Measurements from ENCODE around the gene IGSF3.
"Not testable (repeated sequence)": the region's sequence is repeated elsewhere in the genome, so short reads cannot be mapped to it uniquely, and the experiment has no call there.

The IGSF3 gene

DNA sequence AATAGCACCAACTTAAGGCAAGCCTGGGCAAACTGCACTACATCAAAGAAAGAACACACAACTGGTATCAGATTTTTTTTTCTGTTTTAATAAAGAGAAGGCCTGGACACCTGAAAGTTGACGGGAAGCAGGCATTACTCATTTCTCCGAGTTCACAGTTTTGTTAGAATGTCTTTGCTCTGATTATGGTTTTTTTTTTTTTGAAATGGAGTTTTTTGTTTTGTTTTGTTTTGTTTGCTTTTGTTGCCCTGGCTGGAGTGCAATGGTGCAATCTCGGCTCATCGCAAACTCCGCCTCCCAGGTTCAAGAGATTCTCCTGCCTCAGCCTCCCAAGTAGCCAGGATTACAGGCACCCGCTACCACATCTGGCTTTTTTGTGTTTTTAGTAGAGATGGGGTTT, 9.7 kb downstream of the IGSF3 start:
- not testable (repeated sequence) for DNase-seq

DNA sequence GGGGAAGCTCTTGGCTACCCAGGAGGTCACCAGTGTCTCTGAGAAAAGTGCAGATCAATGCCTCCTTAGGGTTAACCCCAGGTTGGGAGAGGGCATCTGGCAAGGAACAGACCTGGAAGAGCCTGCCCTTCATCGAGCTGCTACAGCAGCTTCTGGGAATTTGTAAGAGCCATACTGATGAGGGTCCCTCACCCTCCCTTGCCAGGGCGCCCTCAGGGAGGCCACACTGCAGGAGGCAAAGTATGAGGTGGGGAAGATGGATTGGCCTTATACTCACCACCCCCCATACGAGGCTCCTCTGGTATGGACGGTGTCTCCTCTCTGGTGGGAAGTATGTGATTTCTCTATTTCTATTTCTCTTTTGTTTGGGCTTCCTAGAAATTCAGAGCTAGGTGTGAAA, 13.2 kb downstream of the IGSF3 start:
- no peak for DNase-seq

DNA sequence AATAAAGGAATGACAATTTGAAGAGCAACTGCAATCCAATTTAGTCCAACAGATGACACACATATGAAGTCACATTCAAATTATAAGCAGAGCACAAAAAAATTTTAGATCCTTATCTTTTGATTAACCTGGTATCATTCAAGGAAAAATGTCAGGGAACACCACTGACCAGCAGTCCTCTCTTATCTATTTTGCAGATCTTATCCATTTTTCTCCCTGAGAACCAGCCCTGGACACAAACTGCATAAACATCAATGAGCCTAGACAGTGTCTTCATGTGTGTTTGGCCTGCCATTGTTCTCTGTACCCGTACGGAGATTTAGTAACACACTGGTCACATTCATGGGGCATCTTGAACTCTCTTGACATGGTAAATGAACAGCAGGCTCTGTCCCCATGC, 14.9 kb downstream of the IGSF3 start:
- DNase-seq: not testable (repeated sequence)

DNA sequence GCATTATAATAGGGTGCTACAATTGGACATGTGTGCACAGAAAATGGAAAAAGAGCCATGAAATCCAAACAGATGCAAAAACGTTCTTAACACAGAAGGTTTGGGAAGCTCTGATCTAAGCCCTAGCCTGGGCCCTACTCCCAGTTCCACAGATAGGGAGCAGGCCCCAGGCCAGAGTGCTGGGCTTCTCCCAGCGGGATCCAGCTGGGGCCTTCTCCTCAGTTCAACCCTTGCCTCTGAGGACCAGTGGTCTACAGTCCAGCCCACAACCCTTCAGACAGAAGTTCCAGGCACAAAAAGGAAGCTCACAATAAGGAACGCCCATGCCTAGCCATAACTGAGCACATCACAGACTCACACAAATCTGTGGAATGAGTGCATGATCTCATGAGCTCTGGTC, 16.8 kb downstream of the IGSF3 start:
- not testable (repeated sequence) for DNase-seq

DNA sequence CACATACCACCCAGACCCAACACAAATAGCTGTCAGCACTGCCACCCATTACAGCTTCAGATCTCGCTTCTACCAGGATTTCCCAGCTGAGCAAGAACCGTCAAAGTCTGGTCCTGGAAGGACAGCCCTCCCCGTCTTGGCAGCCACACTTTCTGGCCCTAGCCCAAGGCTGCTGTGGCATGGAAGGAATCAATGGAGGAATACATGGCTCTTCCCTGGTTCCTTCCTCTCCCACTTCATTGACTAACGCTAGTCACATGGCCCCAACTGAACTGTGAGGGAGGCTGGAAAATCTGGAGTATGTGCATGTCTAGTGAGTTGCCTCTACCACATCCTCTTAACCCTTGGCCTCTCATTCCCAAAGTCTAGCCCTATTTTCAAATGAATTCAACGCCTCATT, 18.5 kb downstream of the IGSF3 start:
- DNase-seq: not testable (repeated sequence)

DNA sequence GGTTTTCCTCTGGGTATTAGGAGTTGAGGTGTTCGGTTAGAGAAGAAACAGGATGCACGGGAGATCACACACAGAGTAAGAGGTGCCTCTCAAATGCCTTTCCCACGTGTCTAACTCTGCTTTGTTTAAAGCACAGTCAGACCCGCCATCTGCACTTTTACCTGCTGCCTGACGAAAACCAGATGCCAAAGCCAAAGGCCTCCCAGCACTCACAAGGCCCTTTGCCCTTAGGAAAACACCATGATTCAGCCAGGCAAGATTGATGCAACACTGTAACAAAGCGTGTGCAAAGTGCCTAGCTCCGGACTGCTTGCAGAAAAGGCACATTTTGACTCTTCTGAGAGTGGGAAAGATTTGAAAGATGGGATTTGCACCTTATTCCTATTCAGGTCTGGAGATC, 19.2 kb downstream of the IGSF3 start:
- DNase-seq: not testable (repeated sequence)

DNA sequence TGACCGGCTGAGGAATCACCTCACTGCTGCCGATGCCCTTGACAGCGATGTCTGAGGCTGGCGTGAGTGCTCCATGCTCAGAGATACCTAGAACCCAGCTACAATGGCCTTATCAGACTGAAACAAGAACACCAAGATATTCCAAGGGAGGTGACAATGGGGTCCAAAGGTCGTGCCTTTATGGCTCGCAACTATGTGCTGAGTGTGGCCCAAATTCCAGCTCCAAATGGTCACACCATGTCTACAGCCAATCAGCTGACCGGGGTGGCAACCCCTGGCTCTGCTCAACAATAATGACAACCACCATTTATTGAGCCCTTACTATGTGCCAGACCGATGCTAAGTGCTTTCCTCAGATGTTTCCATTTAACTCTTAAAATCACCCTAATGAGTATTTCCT, 20.3 kb downstream of the IGSF3 start:
- DNase-seq: not testable (repeated sequence)

DNA sequence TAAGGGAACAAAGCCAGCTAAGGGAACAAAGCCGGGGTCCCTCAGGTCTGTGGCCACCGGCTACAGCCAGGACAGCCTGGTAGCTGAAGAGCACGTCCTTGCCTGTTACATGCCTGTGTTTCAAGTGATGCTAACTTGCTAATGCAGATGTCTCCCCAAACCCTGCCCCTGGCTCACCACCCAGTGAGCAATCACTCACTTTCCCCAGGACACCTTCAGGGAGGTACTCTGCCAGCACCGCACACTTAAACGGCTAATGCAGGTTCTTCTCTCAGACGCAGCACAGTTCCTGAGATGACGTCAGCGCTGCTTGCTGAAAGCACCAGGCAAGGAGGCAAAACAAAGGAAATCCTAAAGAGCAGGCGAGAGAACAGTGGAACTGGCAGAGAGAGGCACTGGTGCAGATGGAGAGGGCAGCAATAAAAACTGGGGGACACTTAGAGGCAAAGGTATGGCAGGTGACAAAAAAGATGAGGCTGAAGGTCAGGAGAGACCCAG, 20.8 kb downstream of the IGSF3 start:
- DNase-seq: not testable (repeated sequence)

DNA sequence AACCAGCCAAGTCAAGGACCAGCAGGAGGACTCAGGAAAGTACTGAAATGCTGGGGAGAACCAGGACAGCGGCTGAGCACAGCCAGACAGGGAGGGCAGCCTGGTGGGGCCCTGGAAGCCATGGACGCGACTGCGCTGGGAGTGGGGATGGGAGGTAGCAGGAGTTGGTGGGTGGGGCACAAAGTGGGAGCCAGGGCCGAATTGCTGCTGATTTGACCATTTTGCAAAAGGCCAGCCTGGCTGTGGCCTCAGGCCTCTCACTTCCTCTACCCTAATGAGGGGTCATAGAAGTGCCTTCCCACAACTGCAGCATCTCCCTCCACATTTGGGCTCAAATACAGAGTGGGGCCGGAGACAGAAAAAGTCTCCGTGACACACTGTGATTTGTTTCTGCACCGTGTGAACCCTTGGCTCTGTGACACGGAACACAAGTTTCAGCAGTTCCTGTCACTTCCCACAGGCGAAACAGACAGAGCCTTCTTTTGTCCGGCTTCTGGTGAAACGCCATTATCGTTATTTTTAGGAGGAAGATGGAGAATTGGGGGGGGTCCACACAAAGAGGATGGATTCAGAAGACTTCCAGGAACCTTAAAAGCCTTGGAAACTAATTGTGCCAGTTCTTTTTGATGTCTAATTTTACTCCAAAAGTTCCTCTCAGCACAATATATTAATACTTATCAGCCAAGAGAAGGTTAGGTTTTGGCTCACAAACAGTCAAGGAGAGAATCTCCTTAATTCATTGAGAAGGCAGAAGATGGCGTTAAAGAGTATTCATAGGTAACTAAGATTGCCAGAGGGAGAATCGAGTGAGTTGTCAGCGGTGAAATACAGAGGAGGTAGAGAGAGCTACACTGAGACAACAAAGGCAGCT, 21.5 kb downstream of the IGSF3 start:
- not testable (repeated sequence) for DNase-seq

DNA sequence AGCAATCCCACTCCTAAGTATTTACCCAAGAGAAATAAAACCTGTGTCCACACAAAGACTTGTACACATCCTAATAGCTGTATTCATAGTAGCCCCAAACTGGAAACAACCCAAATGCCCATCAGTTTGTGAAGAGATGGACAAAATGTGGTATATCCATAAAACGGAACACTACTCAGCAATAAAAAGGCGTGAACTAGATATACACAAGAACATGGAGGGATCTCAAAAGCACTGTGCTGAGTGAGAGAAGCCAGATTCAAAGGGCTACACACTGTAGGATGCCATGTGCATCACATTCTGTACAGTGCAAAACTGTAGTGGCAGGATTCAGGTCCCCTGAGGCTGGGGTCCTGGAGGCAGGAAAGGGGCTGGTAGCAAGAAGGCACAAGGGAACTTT, 22.5 kb downstream of the IGSF3 start:
- not testable (repeated sequence) for DNase-seq

DNA sequence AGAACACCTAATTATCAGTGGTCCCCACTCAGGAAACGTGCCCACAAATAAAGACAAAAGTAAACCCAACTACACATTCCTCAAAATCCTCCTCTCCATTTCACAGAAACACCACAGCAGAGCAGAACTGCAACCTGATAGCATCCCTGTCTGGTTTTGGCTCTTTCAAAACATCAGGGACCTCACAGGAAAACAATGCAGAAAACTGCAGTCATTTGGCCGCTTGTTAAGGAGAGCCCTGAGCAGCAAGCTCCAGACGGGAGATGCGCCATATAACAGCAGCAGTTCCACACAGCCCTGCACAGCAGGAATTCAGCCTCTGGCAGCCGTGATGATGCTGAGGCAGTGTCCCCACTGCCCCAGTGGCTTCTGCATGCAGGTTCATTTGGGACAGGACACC, 23.4 kb downstream of the IGSF3 start:
- not testable (repeated sequence) for DNase-seq

DNA sequence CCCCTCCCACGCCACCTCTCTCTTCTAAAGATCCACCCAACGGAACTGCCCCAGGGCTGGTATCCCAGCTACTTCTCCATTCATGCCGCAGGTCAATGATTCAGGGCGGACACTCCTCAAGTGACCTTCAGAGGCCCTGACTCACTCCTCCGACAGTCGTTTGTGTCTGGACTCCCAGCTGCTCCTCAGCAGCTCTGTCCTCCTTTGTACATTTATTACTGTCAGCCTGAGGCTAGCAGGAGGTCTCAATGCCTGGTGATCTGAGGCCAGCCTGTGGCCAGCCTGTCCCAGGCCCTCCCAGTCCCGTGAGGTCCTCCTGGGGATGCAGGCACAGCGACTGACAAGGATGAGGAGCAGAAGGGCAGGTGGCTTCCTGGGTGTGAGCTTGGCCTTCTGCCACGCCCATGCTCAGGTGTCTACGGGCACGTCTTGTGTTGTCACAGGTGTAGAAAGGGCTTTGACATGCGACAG, 24.2 kb downstream of the IGSF3 start:
- DNase-seq: not testable (repeated sequence)

DNA sequence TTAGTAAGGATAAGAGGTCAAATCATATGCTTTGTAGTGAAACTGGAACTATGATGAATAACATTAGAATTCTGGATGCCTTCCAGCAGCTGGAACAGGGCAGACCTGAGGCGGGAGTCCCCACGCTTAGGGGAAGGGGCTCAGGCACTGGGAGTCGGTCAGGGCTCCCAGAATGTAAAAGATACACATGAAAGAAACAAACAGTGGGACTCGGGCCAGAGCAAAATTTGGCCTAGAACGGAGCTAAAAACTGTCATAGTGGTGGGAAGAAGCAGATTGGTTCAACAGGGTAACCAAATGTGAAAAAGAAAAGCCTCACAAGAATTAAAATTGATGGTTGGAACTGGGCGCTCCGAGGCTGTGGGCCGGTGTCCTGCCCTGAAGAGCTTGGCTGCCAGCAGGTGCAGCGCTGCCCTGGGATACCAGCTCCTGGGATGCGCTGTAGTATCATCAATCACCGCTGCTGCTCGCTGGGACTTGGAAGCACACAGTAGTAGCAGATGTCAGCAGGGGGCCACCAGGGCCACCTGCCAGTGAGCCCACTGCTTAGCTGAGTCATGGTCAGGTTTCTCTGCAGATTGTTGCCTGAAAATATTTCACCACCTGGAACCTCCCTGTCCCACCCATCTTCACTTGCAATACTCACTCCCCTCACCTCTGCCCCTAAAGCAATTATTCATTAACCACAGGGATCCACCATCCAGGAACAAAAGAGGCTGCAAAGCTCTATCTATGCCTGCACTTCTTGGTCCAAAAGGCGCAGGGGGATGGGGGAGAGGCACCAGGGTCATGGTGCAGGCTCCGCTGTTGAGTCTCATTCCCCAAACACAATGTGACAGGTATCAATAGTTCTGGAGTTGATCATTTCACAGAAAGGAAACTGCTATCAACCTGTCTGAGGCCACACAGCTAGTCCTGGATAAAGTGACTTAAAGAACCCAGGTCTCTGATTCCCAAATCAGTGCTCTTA, 24.9 kb downstream of the IGSF3 start:
- not testable (repeated sequence) for DNase-seq

DNA sequence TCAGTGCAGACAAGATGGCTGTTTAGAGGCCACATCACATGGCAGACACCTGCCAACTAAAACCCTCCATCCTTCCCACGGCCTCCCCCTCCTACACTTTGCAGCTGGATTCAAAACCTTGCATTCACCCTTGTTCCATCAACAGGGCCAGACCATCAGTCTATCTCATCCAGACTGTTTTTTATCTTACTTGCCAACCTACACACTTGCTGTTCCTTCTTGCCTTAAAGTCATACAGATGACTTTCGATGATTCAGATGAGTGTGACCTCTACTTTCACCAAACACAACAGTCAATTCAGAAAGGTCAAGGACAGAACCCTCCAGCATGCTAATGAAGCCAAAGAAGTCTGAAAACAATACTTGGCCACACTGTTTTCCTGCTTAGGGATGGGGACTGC, 29.9 kb downstream of the IGSF3 start:
- DNase-seq: not testable (repeated sequence)

DNA sequence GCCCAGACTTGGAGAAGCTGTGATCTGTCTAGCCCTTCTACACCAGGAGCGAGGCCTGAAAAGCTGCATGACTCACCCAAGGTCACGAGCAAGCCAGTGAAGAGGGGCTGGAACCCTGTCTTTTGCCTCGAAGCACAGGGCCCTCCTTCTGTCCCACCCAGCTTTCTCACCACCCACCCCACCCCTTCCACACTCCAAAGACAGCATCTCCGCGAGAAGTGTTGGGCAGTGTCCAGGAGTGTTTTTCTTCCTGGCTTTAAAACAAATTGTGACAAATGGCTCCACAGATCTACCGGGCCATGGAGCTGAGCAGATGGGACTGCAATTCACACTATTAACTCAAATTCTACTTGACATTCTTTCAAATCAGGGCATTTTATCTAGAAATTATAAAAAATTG, 30.9 kb downstream of the IGSF3 start:
- DNase-seq: not testable (repeated sequence)

DNA sequence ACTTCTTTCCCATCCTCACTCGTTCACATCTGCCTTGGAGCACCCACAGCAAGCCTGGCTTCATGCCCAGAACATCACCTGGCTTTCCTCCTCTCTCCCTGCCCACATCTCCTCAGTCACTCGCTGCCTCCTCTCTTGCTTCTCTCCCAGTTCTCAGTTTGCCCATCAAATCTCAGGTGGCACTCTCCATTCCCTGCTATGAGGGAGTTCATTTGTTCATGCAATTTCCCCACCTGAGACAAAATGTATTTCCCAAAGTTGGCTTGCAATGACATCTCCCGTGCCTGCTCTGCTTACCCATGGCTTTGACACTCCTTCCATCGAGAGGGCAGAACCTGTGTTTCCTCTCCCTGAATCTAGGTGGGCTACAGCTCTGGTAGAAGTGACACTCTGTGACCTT, 33.1 kb downstream of the IGSF3 start:
- DNase-seq: not testable (repeated sequence)

DNA sequence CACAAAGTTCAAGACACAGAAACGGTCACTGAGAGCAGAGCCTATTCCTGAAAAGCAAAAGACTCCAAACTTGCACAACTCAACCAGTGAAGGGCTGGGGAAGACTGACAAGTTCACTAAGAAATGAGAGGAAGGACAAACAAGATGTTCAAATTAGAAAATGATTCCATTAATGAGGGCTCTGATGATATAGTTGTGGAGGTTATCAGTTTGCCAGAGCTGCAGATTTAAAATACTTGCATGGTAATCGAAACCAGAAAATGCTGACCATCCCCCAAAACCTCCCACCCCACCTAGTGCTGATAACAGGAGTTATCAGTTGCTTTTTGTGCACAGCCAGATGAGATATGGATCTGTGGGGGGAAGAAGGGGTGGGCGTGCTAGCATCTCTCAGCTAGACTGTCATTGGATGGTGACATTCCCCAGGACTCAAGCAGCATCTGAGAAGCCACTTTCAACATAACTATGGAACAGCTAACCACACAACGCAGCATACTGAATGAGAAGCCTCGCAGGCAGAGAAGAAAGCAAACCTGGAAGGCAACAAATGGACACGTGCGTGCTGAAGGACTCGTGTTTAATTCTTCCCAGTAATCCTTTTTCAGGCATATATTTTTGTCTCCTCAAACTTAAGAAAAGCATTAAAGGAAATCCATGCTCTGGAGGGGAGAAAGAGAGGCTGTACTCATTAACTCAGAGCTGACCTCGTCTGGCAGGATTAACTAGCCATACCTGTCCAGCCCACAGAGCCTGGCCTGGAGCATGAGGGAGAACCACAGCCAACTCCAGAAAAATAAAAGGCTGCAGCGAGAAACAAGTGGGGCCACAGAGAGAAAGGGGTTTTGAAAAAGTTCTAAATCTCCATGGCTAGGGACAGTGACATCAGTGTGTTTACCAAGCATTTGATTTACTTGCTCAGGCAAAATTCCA, 35.3 kb downstream of the IGSF3 start:
- DNase-seq: not testable (repeated sequence)

DNA sequence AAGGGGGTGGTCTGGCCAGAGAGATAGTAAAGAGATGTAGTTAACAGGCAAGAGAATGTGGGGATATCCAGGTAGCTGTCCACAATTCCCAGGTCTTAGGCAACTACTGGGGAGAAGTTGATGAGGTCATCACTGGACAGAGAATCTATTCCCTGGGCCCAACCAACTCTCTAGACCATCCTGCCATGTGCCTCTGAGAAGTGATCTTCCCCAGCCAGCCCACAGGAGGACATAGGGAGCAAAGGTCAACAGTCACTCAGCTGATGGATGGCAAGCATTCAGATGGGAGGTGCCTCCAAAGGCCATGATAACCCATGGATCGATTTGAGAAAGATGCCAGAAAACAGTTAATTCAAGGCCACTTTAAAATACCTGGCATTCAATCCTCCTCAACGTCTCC, 36.0 kb downstream of the IGSF3 start:
- DNase-seq: not testable (repeated sequence)

DNA sequence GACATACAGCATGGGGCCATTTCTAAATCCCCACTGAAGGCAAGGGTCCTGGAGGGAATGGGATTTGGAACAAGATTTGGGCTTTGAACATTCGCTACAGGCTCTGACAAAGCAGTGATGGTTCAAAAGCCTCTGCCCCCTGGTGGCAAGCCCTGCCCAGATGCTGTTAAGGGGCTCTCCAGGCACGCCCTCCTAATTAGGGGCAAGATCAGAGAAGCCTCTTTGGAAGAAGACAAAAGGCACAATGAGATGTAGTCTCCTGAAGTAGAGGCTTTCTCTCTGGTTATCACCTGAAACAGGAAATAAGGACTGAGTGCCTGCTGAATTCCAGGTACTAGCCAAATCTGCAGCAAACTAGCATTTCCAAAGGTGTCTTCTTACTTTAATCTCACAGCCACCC, 37.5 kb downstream of the IGSF3 start:
- DNase-seq: not testable (repeated sequence)

DNA sequence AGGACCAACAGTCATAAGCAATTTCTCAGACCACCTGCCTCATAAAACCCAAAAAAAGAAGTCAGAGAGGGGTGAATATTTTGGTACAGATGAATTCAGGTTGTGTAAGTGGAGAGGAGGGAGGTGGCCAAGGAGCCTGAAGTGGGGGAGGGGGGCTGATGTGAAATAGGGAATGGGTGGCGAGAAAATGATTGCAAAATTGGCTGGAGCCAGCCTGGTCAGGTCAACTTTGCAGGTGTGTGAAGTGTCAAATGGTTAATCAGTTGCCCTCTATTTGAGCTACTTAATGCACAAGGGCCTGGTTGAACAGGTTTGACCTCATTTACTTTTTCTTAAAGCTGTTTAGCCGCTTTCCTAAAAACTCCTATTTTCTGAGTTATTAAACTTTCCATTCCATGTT, 38.1 kb downstream of the IGSF3 start:
- not testable (repeated sequence) for DNase-seq

DNA sequence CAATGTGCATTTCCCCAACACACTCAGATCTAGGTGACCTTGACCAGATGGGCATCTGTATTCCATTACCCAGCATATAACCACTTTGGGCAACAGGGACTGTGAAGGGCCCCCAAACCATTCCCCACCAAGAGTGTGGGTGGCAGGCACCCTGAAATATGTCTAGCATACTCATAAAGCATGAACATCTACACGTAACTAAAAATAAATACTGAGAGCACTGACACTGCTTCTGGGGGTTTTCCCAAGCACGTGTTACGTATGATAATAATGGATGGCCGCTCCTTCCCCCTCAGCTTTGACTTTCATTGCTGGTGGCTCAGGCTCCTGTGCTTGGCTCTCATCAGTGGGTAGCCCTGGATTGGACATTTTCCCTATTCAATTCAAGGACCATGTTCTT, 39.1 kb downstream of the IGSF3 start:
- no peak for DNase-seq

DNA sequence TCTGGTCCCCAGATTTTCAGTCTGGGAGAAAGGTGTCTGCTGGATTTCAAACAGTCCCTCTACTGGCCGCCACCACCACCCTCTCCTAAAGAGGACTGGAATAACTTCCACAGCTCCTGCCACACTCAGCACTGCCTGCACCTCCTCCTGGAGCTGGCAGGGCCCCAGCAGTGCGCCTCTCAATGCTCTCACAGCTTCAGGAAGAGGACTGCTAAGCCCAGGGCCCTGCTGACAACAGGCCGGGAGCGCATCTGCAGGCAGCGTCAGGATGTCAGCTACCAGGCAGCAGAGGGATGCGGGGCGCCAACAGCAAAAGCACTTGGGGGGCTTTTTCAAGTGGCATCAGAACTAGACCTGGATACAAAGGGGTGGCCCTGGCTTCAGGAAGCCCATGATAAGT, 40.2 kb downstream of the IGSF3 start:
- not testable (repeated sequence) for DNase-seq
